ENCODE data around the gene SAA2. TPM values are rescaled to one million over a fixed set of nuclear protein-coding genes. Genes with fewer than 3 reads are reported as not detected.

The SAA2 gene
- total and polyA plus RNA-seq, 2 of the 4 experiments (the other 2 are of a cell fraction), result not detected

DNA sequence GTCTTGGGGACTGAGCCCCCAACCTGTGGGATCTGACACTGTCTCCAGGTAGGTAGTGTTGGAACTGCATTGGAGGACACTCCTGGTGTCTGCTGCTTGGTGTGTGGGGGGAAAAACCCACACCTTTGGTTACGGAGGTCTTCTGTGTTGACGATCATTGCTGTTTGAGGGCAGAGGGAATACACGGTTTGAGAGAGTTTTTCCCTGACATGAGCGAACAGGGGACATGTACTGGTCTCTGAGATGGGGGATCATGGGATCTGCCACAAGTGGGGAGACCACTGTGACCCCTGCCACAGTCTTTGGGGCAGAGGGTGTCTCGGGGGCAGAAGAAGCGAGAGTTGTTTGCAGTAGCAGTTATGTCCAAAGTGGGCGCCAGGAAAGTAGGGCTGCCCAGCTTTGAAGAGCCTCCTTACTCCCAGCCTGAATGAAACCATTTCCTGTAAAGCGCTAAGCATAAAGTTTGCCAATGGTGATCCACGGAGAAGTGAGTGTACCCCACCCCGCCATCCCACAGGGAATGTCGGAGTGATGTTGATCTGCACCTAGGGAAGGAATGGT, 5.4 kb upstream of the SAA2 start:
- Histone ChIP-seq H2BK5ac (ENCODE audit: low read depth, low read length, poor library complexity, severe bottlenecking) (no peak overlapping the region), H3K23ac (ENCODE audit: low read depth, low read length) (no peak overlapping the region), H3K27me3 (ENCODE audit: control insufficient read depth, insufficient read depth, low read length) (peaks cover 7% of the 10 kb centered on the region), H3K36me3 (ENCODE audit: control insufficient read depth, insufficient read depth, low read length) (no peaks in the 10 kb centered on the region), H4K91ac (ENCODE audit: insufficient read depth, low read depth, low read length) (no peak overlapping the region), H3K4me2 (ENCODE audit: low read depth, low read length) (no peak overlapping the region), H2AK9ac (replicated peaks; ENCODE audit: low read depth, low read length, poor library complexity) (no peak overlapping the region), H4K5ac (ENCODE audit: low read depth, low read length) (no peak overlapping the region), H3K27ac (ENCODE audit: insufficient read depth, low read length) (no peak overlapping the region), H2BK15ac (ENCODE audit: low read depth, low read length) (no peak overlapping the region), H3K14ac (replicated peaks; ENCODE audit: low read depth, low read length) (no peak overlapping the region), H3K4ac (ENCODE audit: low read depth, low read length) (no peak overlapping the region), H3K18ac (ENCODE audit: low read depth, low read length) (no peak overlapping the region), H3K79me1 (ENCODE audit: low read depth in 1 of 2, low read length in 2 of 2) (no peaks in the 10 kb centered on the region), H3K9me1 (ENCODE audit: insufficient read depth, low read length) (no peaks in the 10 kb centered on the region), H3K56ac (ENCODE audit: extremely low read depth, insufficient read depth, low read length) (no peak overlapping the region), H3K4me3 (ENCODE audit: insufficient read depth, low read depth, low read length) (no peak overlapping the region), H4K8ac (ENCODE audit: low read depth in 2 of 2, low read length in 2 of 2) (no peak overlapping the region), H2BK120ac (ENCODE audit: low read depth, low read length) (no peak overlapping the region), H2BK20ac (ENCODE audit: low read depth, low read length) (no peak overlapping the region), H3K9ac (ENCODE audit: low read depth, low read length) (no peak overlapping the region), H2AFZ (replicated peaks; ENCODE audit: low read length, poor library complexity) (peak overlapping the region; percentile 33), H3K4me1 (ENCODE audit: control insufficient read depth, insufficient read depth, low read length) (no peaks in the 10 kb centered on the region), H2AK5ac (ENCODE audit: low read depth, low read length) (no peak overlapping the region), H4K20me1 (ENCODE audit: insufficient read depth, low read length) (no peaks in the 10 kb centered on the region), H3K9me3 (ENCODE audit: control insufficient read depth, insufficient read depth, low read length) (no peaks in the 10 kb centered on the region)
- in situ Hi-C loops (cut with MboI; ENCODE audit: low sequenced_read_pairs) (no loop called here), intact Hi-C loops (cut with micrococcal nuclease) (no loop called here), dilution Hi-C loops (cut with HindIII; ENCODE audit: low sequenced_read_pairs, unreplicated experiment) (no loop called here)
- ATAC-seq (ENCODE audit: low read depth) (no peak), DNase-seq (no peak)
- ChIA-PET CTCF (no interaction called here), POLR2A (ENCODE audit: unreplicated experiment) (no interaction called here)
- BruUV-seq (replicated peaks), result no TSS peak
- TF ChIP-seq, protein P1, sequence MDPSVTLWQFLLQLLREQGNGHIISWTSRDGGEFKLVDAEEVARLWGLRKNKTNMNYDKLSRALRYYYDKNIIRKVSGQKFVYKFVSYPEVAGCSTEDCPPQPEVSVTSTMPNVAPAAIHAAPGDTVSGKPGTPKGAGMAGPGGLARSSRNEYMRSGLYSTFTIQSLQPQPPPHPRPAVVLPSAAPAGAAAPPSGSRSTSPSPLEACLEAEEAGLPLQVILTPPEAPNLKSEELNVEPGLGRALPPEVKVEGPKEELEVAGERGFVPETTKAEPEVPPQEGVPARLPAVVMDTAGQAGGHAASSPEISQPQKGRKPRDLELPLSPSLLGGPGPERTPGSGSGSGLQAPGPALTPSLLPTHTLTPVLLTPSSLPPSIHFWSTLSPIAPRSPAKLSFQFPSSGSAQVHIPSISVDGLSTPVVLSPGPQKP (IDR thresholded peaks at IDR 0.05; ENCODE audit: borderline replicate concordance, low read depth, low read length), result no peak
- TF ChIP-seq FOS (IDR thresholded peaks at IDR 0.05; ENCODE audit: low read depth, low read length) (no peak), RFX5 (IDR thresholded peaks at IDR 0.05; ENCODE audit: low read depth, low read length) (no peak), MAZ (IDR thresholded peaks at IDR 0.05; ENCODE audit: borderline replicate concordance, low read depth, low read length) (no peak), CEBPB (IDR thresholded peaks at IDR 0.05; ENCODE audit: low read depth, low read length) (no peak), MAFK (IDR thresholded peaks at IDR 0.05; ENCODE audit: low read depth, low read length) (no peak), RCOR1 (IDR thresholded peaks at IDR 0.05; ENCODE audit: insufficient replicate concordance, low read length) (no peak), SMC3 (IDR thresholded peaks at IDR 0.05; ENCODE audit: low read depth, low read length) (no peak), POLR2A (IDR thresholded peaks at IDR 0.05; ENCODE audit: low read depth, low read length) (no peak), CHD1 (IDR thresholded peaks at IDR 0.05; ENCODE audit: low read depth, low read length) (no peak), RAD21 (IDR thresholded peaks at IDR 0.05; ENCODE audit: low read length) (no peak), NFE2L2 (IDR thresholded peaks at IDR 0.05; ENCODE audit: low read depth, low read length) (no peak), MXI1 (IDR thresholded peaks at IDR 0.05; ENCODE audit: borderline replicate concordance, low read depth, low read length) (no peak)
- TF ChIP-seq, protein P2, sequence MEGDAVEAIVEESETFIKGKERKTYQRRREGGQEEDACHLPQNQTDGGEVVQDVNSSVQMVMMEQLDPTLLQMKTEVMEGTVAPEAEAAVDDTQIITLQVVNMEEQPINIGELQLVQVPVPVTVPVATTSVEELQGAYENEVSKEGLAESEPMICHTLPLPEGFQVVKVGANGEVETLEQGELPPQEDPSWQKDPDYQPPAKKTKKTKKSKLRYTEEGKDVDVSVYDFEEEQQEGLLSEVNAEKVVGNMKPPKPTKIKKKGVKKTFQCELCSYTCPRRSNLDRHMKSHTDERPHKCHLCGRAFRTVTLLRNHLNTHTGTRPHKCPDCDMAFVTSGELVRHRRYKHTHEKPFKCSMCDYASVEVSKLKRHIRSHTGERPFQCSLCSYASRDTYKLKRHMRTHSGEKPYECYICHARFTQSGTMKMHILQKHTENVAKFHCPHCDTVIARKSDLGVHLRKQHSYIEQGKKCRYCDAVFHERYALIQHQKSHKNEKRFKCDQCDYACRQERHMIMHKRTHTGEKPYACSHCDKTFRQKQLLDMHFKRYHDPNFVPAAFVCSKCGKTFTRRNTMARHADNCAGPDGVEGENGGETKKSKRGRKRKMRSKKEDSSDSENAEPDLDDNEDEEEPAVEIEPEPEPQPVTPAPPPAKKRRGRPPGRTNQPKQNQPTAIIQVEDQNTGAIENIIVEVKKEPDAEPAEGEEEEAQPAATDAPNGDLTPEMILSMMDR (conservative IDR thresholded peaks at IDR 0.05; ENCODE audit: low read depth, low read length), result no peak
- WGBS, 2 experiments (ENCODE audit: extremely low coverage in 2 of 2, insufficient read length in 1 of 2), result 67% methylated on average over 5 of the region's 11 CpGs; no CpG with 5 or more reads in 1 of the 2 experiments

Measured in IMR-90 (cell line).